OCI-LY7 (cell line): ENCODE measurements around the gene OR3A2.

Experiments used
- EZH2phosphoT487 ChIP-seq: fragments of 200-600 bp; sonication (generic); IDR thresholded peaks from 2 replicates; pipeline ENCODE4 v1.6.1; 2018; ENCODE audit warnings: low read depth, borderline replicate concordance, mild to moderate bottlenecking, mixed run types, antibody characterized with exemption, low read length, moderate library complexity, mixed read lengths
- TF ChIP-seq, protein P1 (sequence below): fragments of 200-600 bp; sonication (generic); conservative IDR thresholded peaks from 2 replicates; pipeline ENCODE4 v1.5.1; 2014; ENCODE audit warnings: mild to moderate bottlenecking, antibody characterized with exemption, low read length, moderate library complexity, mixed read lengths

DNA sequence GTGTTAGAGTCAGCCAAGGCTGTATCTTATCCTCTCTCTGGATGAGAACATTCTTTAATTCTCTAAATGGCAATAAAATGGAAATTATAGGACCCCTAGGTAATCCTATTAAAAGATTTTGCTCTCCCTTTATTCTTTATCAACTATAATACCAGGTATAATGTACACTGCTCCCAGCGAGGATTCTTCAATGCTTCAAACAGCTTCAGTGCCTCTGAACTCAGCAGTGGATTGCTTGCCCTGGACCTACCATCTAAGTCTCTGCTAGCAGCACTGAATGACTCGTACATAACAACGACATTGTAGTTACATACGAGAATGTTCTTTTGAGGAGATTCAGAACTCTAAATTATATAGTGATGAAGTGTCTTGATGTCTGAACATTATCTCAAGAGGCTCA, 3.7 kb upstream of the OR3A2 start:
- TF ChIP-seq, protein P1, sequence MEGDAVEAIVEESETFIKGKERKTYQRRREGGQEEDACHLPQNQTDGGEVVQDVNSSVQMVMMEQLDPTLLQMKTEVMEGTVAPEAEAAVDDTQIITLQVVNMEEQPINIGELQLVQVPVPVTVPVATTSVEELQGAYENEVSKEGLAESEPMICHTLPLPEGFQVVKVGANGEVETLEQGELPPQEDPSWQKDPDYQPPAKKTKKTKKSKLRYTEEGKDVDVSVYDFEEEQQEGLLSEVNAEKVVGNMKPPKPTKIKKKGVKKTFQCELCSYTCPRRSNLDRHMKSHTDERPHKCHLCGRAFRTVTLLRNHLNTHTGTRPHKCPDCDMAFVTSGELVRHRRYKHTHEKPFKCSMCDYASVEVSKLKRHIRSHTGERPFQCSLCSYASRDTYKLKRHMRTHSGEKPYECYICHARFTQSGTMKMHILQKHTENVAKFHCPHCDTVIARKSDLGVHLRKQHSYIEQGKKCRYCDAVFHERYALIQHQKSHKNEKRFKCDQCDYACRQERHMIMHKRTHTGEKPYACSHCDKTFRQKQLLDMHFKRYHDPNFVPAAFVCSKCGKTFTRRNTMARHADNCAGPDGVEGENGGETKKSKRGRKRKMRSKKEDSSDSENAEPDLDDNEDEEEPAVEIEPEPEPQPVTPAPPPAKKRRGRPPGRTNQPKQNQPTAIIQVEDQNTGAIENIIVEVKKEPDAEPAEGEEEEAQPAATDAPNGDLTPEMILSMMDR: no peak
- TF ChIP-seq EZH2phosphoT487: no peak
